ENCODE results near the gene FGF22.
"Not testable (repeated sequence)": the region's sequence is repeated elsewhere in the genome, so short reads cannot be mapped to it uniquely, and the experiment has no call there.

FGF22 gene

GRCh38 chr19:661427-662196, 21.9 kb downstream of the FGF22 start:
- peak; percentile 79 for DNase-seq

GRCh38 chr19:662207-662961, 22.7 kb downstream of the FGF22 start:
- DNase-seq = peak; percentile 78

GRCh38 chr19:662962-663681, 23.4 kb downstream of the FGF22 start, which contains the start of gene RNF126:
Gene RNF126 (minus strand): TSS chr19:663214. CDS start chr19:663121, 93 bp downstream.
- peak; percentile 95 for DNase-seq

- DNase-seq = no peak
These were observed 24.0 kb downstream of the FGF22 start for GRCh38 chr19:663682-664117.

- peak; percentile 87 for DNase-seq
These were observed 25.3 kb downstream of the FGF22 start for GRCh38 chr19:664913-665443.

GRCh38 chr19:666985-667573, 27.4 kb downstream of the FGF22 start:
- DNase-seq = not testable (repeated sequence)

- not testable (repeated sequence) for DNase-seq
These were observed 29.2 kb downstream of the FGF22 start for GRCh38 chr19:668675-669434.

- no peak for DNase-seq
These were observed 31.0 kb downstream of the FGF22 start for GRCh38 chr19:670609-671075.

GRCh38 chr19:674282-675151, 34.8 kb downstream of the FGF22 start:
- DNase-seq = no peak

- no peak for DNase-seq
These were observed 36.3 kb downstream of the FGF22 start for GRCh38 chr19:676007-676338.

GRCh38 chr19:676339-677105, 36.8 kb downstream of the FGF22 start, which contains the start of gene FSTL3:
Gene FSTL3 (plus strand): TSS chr19:676392. CDS start chr19:676424, 32 bp downstream.
- DNase-seq = no peak

- no peak for DNase-seq
These were observed 37.5 kb downstream of the FGF22 start for GRCh38 chr19:677201-677600.

GRCh38 chr19:677601-678436, 38.1 kb downstream of the FGF22 start:
- DNase-seq = no peak

GRCh38 chr19:678791-679388, 39.2 kb downstream of the FGF22 start:
- no peak for DNase-seq

GRCh38 chr19:679418-680286, 40.0 kb downstream of the FGF22 start:
- no peak for DNase-seq

GRCh38 chr19:680287-681028, 40.8 kb downstream of the FGF22 start:
- DNase-seq = peak; percentile 99

All from CD4-positive, alpha-beta T cell treated with Interleukin-17A for 1 hour (primary cell).